HG02588 (cell line): ENCODE results near the gene STX18.

ENCODE experiments used
- ATAC-seq: cut with Tn5 transposase; IDR thresholded peaks from one replicate; pipeline ENCODE4 v1.9.1; 2021; ENCODE audit warnings: mild to moderate bottlenecking, moderate library complexity; ENCODE audit not compliant: unreplicated experiment

STX18 gene

DNA sequence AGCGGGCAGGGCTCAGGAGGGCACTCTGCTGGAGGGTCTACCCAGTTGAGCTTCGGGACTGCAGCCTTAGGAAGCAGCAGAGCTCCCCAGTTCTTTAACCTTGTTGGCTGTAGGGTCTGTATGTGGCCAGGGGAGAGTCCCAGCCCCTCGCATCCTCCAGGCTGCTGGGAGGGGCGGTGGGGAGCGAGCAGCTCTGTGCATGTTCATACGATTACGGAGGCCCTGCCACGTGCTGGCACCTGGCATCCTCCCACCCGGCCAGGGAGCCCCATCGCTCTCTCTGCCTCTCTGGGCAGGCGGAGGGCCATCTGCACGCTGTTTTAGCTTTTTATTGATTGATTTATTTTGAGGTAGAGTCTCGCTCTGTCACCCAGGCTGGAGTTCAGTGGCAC is 133.7 kb downstream of the STX18 start:
- ATAC-seq, result no peak

GRCh38 chr4:4407299-4408131 is 134.3 kb downstream of the STX18 start:
- no peak for ATAC-seq

DNA sequence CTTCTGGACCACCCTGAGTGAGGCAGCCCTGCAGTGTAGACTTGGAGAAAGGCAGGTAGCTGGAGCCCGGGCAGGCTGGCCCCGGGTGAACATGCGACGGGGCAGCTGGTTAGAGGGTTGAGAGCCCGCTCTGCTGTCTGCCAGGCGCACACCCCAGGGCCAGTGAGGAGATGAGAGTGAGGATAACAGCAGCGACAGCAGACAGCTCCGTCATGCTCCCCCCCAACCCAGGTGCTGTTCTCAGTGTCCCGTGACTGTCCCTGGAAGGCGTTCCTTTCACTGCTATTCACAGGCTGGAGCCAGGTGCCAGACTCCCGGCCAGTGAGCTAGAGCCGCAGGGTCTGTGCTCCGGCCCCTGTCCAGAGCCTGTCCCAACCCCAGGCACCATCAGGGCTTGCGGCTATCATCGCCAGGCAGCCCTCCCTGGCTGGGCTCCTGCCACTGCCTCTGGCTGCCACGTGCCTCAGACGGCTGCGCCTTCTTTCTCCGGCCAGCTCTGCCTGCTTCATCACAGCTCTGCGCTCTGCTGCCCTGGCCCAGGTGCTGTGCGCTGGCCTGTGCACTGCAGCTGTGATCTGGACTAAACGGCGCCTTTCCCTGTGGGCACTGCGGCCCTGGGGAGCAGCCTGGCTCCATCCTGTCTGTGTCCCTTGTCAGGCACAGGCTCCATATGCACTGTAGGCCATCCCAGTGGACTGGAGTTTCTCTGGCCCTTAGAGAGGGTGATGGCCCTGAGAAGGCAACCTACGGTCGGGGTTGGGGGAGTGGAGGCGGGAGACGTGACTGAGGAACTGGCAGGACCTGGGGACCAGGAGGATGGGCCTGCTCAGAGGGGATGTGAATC is 135.2 kb downstream of the STX18 start:
- no peak for ATAC-seq

- ATAC-seq, result no peak
These were observed 136.4 kb downstream of the STX18 start for GRCh38 chr4:4405358-4405962.

GRCh38 chr4:4402966-4403365 is 138.9 kb downstream of the STX18 start:
- no peak for ATAC-seq

GRCh38 chr4:4401036-4401435 is 140.8 kb downstream of the STX18 start:
- no peak for ATAC-seq

DNA sequence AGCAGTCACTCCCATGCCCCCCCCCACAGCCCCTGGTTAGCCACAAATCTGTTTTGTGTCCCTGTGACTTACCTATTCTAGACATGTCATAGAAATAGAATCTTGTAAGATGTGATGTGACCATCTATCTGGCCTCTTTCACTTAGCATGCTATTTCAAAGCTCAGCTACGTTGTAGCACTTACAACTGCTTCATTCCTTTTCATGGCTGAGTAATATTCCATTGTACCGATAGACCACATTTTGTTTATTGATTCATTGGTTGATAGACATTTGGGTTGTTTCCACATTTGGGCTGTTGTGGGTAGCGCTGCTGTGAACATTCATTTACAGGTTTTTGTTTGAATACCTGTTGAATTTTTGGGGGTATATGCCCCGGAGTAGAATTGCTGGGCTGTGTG is 143.4 kb downstream of the STX18 start:
- no peak for ATAC-seq

DNA sequence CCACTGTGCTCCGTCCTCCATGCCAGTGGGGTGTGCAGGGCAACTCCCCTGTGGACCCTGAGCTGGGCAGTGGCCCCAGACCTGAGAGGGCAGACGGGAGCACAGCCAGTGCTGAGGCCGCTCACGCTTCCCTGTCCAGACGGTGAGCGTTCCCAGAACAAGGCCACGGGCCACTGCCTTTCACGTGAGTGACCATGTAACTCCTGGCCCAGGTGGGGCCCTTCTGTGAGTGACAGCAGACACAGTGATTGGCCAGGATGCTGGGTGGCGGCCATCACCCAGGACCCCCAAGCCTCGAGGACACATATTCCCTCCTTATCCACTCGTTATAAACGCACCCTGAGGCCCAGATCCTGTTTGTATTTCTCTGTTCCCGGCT is 144.4 kb downstream of the STX18 start:
- no peak for ATAC-seq

DNA sequence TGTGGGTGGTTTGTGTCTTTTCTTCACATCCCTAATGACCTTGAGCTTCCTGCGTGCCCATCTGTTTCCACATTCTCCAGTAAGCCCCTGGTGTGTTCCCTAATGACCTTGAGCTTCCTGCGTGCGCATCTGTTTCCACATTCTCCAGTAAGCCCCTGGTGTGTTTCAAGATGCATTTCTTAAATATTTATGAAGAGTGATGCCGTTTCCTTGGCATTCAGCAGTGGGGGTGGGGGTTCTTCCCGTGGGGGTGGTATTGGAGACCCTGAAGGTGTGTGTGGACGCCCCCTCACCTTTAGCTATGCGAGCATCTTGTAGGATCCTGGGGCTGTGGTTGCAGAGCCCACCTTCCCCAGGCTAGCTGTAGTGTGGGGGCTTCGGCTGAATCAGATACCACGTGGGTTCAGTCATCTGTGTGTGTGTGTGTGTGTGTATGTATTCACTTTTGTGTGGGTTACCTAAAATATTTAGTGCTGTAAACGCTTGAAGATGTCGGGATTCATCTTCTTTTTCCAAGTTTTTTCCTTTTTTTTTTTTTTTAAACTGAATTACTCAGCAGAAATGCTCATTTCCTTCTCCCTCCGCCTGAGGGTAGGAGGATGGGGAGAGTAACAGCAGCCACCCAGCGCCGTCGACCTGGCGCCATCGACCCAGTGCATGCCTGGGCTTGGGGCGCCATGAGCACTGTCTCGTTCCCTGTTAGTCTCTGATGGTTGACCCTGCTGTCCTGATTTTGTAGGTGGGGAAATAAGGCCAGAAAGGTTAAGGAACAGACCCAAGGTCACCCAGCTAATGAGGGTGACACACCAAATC is 145.0 kb downstream of the STX18 start:
- no peak for ATAC-seq

DNA sequence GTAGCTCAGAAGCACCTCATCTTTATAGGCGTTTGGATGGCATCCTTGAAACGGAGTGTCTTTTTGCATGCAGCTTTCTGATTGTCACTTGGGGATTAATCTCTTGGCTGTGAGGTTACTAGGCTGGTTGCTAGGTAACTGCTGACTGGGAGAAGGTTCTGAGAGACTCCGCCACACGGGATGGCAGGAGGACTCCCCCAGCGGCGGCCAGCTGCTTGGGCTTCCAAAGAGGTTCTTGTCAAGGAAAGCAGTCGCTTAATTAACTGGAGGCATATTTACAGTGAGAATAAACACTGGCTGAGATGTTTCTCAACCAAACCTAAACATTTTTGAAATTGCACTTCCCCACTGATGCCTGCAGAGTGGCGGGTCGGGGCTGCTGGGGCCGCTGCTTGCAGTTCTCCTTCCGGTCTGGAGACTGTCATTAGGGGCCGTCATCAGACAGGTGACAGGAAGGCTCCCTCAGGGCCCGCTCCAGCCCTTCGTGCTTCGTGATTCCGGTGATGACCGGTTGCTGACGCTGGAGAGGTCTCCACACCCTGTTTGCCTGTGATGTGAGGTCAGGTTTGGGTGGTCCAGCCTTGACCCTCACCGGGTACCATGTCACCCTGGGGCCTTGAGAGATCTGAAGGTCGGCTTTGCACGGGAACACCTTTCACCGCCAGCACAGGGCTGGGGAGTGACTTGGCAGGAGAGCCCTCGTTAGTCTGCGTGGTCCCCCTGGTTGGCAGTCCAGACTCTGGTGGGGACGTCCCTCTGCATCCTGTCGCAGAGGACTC is 145.8 kb downstream of the STX18 start:
- no peak for ATAC-seq

DNA sequence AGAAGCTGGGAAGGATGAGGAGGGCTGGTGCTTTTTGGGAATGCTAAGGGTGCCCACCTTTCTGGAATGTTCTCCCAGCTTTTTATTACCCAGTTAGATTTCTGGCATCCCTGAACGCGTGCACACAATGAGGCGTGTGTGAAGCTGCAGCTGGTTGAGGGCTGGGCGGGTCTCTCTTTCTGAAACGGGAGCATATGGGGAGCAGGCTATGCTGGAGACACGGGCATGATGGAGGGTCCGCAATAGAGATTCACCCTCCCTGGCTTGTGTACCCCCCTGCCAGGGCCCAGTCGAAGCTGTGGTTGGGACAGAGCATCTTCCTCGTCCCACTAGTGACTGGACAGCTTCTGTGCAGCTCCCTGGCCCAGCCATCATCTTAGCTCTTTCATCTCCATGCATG is 146.5 kb downstream of the STX18 start:
- no peak for ATAC-seq

- ATAC-seq, result no peak
These were observed 147.2 kb downstream of the STX18 start for GRCh38 chr4:4394644-4395043.

GRCh38 chr4:4392501-4393183 is 149.2 kb downstream of the STX18 start:
- ATAC-seq, result no peak

DNA sequence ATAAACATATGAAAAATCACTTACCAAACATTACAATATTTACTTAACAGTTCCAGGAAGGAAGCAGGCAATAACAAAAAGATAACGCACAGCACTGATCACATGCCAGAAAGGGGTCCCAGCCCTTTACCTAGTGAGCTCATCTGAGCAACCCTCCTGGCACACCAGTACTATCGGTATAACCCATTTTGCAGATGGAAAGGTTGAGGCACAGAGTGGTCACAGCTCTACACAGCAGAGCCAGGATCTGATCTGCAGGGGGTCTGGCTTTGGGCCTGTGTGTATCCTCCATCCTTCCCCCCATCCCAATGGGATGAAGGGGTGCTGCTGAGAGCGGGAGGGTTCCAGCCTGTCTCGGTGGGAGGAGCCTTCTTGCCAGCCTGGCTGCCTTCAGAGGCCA is 150.0 kb downstream of the STX18 start:
- no peak for ATAC-seq

DNA sequence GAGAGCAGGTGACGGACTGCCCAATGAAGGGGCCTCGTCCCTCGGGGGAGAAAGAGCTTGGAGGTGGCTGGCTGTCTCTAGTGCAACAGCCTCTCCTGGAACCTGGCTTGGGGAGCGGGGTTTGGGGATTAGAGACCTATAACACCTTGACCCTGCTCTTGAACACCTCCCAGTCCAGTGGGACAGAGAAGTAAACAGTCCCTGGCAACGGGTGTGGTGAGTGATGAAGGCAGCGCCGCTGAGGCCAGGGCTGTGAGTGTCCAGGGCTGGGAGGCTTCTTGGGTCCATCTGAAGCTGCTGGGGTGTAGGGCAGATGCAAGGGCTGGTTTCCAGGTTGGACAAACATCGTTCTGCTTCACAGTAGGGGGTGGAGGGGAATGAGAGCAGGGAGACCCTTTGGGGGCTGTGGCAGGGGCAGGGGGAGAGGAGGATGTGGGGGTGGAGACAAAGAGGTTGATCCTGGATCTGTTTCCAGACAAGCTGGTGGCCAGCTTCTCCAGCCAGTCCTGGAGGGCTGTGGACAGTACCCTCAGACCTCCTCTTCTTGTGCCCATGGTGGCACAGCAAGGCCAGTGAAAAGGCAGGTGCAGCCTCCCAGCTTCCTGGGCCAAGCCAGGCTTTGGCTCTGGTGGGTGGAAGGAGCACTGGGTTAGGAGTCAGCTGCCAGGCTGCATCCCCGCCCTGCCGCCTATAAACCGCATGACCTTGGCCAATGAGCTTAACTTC is 151.2 kb downstream of the STX18 start:
- no peak for ATAC-seq

GRCh38 chr4:4390046-4390445 is 151.8 kb downstream of the STX18 start:
- ATAC-seq, result no peak

GRCh38 chr4:4388836-4389575 is 152.8 kb downstream of the STX18 start:
- ATAC-seq, result no peak

GRCh38 chr4:4388311-4388790 is 153.5 kb downstream of the STX18 start:
- no peak for ATAC-seq
